H9 (cell line): Measurements from ENCODE around the gene TMEM127. TPM values are rescaled to one million over a fixed set of nuclear protein-coding genes. Genes with fewer than 3 reads are reported as not detected.

Experiments
- DNase-seq: peaks from one replicate; pipeline ENCODE4 v3.0.0-alpha.2; 2017
- H2AFZ ChIP-seq: one replicate; pipeline ENCODE4 v1.6.1; 2013; ENCODE audit warnings: mild to moderate bottlenecking, low read length, control low read depth, moderate library complexity
- H2AK5ac ChIP-seq: 2 replicates; pipeline ENCODE4 v1.6.1; 2013; ENCODE audit warnings: low read length, control low read depth, mixed read lengths; ENCODE audit not compliant: insufficient read length
- H2BK120ac ChIP-seq: one replicate; pipeline ENCODE4 v1.6.1; 2013; ENCODE audit warnings: low read depth, mild to moderate bottlenecking, low read length, control low read depth, inconsistent platforms; ENCODE audit not compliant: poor library complexity, severe bottlenecking
- H2BK12ac ChIP-seq: 2 replicates; pipeline ENCODE4 v1.6.1; 2013; ENCODE audit warnings: low read length, control low read depth, mixed read lengths, low read depth; ENCODE audit not compliant: insufficient read length
- H2BK15ac ChIP-seq: 2 replicates; pipeline ENCODE4 v1.6.1; 2013; ENCODE audit warnings: low read depth, low read length, control low read depth
- H2BK20ac ChIP-seq: one replicate; pipeline ENCODE4 v1.6.1; 2013; ENCODE audit warnings: low read depth, mild to moderate bottlenecking, low read length, control low read depth, inconsistent platforms; ENCODE audit not compliant: poor library complexity, severe bottlenecking
- H2BK5ac ChIP-seq: 2 replicates; pipeline ENCODE4 v1.6.1; 2013; ENCODE audit warnings: low read length, control low read depth, mixed read lengths; ENCODE audit not compliant: insufficient read length
- H3K14ac ChIP-seq: 2 replicates; pipeline ENCODE4 v1.6.1; 2013; ENCODE audit warnings: low read length, control low read depth; ENCODE audit not compliant: insufficient read depth
- H3K18ac ChIP-seq: 2 replicates; pipeline ENCODE4 v1.6.1; 2013; ENCODE audit warnings: low read depth, mild to moderate bottlenecking, mixed read lengths, low read length, control low read depth; ENCODE audit not compliant: insufficient read length
- H3K23ac ChIP-seq: 2 replicates; pipeline ENCODE4 v1.6.1; 2013; ENCODE audit warnings: low read length, control low read depth, mixed read lengths, low read depth; ENCODE audit not compliant: insufficient read length
- H3K23me2 ChIP-seq: 2 replicates; pipeline ENCODE4 v1.6.1; 2013; ENCODE audit warnings: low read depth, mild to moderate bottlenecking, mixed read lengths, low read length, control low read depth; ENCODE audit not compliant: insufficient read length, poor library complexity, severe bottlenecking
- H3K27ac ChIP-seq: 2 replicates; pipeline ENCODE4 v1.5.1; 2013; ENCODE audit warnings: low read length, control low read depth, mixed read lengths, low read depth; ENCODE audit not compliant: insufficient read length
- H3K27me3 ChIP-seq: 2 replicates; pipeline ENCODE4 v1.6.1; 2013; ENCODE audit warnings: low read length, control low read depth, inconsistent platforms; ENCODE audit not compliant: insufficient read depth
- H3K4ac ChIP-seq: 2 replicates; pipeline ENCODE4 v1.6.1; 2013; ENCODE audit warnings: low read depth, mild to moderate bottlenecking, control low read depth, inconsistent platforms, low read length, moderate library complexity
- H3K4me1 ChIP-seq: 2 replicates; pipeline ENCODE4 v1.6.1; 2013; ENCODE audit warnings: low read length, control low read depth, inconsistent platforms; ENCODE audit not compliant: insufficient read depth
- H3K4me2 ChIP-seq: 2 replicates; pipeline ENCODE4 v1.6.1; 2013; ENCODE audit warnings: low read length, control low read depth, mixed read lengths; ENCODE audit not compliant: insufficient read length, insufficient read depth
- H3K56ac ChIP-seq: 2 replicates; pipeline ENCODE4 v1.6.1; 2013; ENCODE audit warnings: low read depth, mild to moderate bottlenecking, mixed read lengths, low read length, control low read depth; ENCODE audit not compliant: insufficient read length
- H3K79me1 ChIP-seq: 2 replicates; pipeline ENCODE4 v1.6.1; 2013; ENCODE audit warnings: low read depth, mild to moderate bottlenecking, moderate library complexity, low read length, control low read depth, inconsistent platforms; ENCODE audit not compliant: insufficient read depth, poor library complexity, severe bottlenecking
- H3K79me2 ChIP-seq: 2 replicates; pipeline ENCODE4 v1.6.1; 2013; ENCODE audit warnings: low read length, control low read depth, inconsistent platforms; ENCODE audit not compliant: insufficient read depth
- H3K9ac ChIP-seq: 2 replicates; pipeline ENCODE4 v1.6.1; 2013; ENCODE audit warnings: low read length, control low read depth, mixed read lengths; ENCODE audit not compliant: insufficient read length; ENCODE audit errors: extremely low read depth
- H3K9me3 ChIP-seq: one replicate; pipeline ENCODE4 v1.6.1; 2013; ENCODE audit warnings: low read depth, low read length, inconsistent platforms; ENCODE audit not compliant: control insufficient read depth
- H3T11ph ChIP-seq: one replicate; pipeline ENCODE4 v1.6.1; 2013; ENCODE audit warnings: mild to moderate bottlenecking, low read length, control low read depth, inconsistent platforms
- H4K20me1 ChIP-seq: one replicate; pipeline ENCODE4 v1.6.1; 2013; ENCODE audit not compliant: control insufficient read depth, insufficient read length, insufficient read depth
- H4K5ac ChIP-seq: 2 replicates; pipeline ENCODE4 v1.6.1; 2013; ENCODE audit warnings: low read depth, mild to moderate bottlenecking, mixed read lengths, low read length, control low read depth; ENCODE audit not compliant: insufficient read length
- H4K8ac ChIP-seq: replicated peaks from 2 replicates; pipeline ENCODE4 v1.6.1; 2013; ENCODE audit warnings: low read length, control low read depth, mixed read lengths, low read depth; ENCODE audit not compliant: insufficient read length
- H4K91ac ChIP-seq: 2 replicates; pipeline ENCODE4 v1.6.1; 2013; ENCODE audit warnings: low read depth, mild to moderate bottlenecking, moderate library complexity, mixed read lengths, low read length, control low read depth; ENCODE audit not compliant: insufficient read length
- H3K27ac Mint-ChIP-seq, 3 experiments: 2 replicates in 2 of 3; 3 replicates in 1 of 3; pipeline ENCODE4 v1.8.0; 2020 to 2021; ENCODE audit warnings: mixed read lengths in 3 of 3, mild to moderate bottlenecking in 1 of 3, moderate library complexity in 1 of 3
- H3K27me3 Mint-ChIP-seq: 2 replicates; pipeline ENCODE4 v1.8.0; 2021; ENCODE audit warnings: low read depth, mild to moderate bottlenecking, moderate library complexity, mixed read lengths
- H3K36me3 Mint-ChIP-seq, 3 experiments: 2 replicates in 2 of 3; 3 replicates in 1 of 3; pipeline ENCODE4 v1.8.0; 2020 to 2021; ENCODE audit warnings: low read depth in 3 of 3, mixed read lengths in 3 of 3; ENCODE audit not compliant: insufficient read depth in 1 of 3
- H3K4me1 Mint-ChIP-seq, 2 experiments: 2 replicates each; pipeline ENCODE4 v1.8.0; 2020; ENCODE audit warnings: mixed read lengths in 2 of 2
- H3K4me3 Mint-ChIP-seq, 2 experiments: 2 replicates in 1 of 2; 3 replicates in 1 of 2; pipeline ENCODE4 v1.8.0; 2020 to 2021; ENCODE audit warnings: mild to moderate bottlenecking in 2 of 2, mixed read lengths in 2 of 2, moderate library complexity in 1 of 2
- H3K9me3 Mint-ChIP-seq, 2 experiments: 2 replicates in 1 of 2; 3 replicates in 1 of 2; pipeline ENCODE4 v1.8.0; 2020; ENCODE audit warnings: mild to moderate bottlenecking in 2 of 2, mixed read lengths in 2 of 2, moderate library complexity in 1 of 2
- CTCF ChIP-seq: fragments of 200-600 bp; sonication (generic); conservative IDR thresholded peaks from 3 replicates; pipeline ENCODE4 v1.8.0; 2021; ENCODE audit warnings: antibody characterized with exemption, mild to moderate bottlenecking
- WGBS: extraction: QIAGEN DNeasy Blood & Tissue Kit; methylation state at CpG from one replicate; pipeline ENCODE4 v1.1.7; 2013; ENCODE audit warnings: missing lambda C conversion rate, low lambda C conversion rate, mixed read lengths; ENCODE audit not compliant: insufficient read length; ENCODE audit errors: extremely low coverage; 5-methylcytosine and 5-hydroxymethylcytosine counted together
- total RNA-seq: library from RNA; stranded (reverse); gene quantifications from 2 replicates; pipeline ENCODE4 v1.2.1, GENCODE V29; 2021

TMEM127 gene
- total RNA-seq, 1 experiment from 2014 or later, result 30.1 TPM

GRCh38 chr2:96241900-96242611 is 23.7 kb downstream of the TMEM127 start:
- no peak overlapping the region for H4K91ac ChIP-seq
- no peak overlapping the region for H2AK5ac ChIP-seq
- H3T11ph ChIP-seq, result no peak overlapping the region
- Mint-ChIP-seq H3K4me3 (no peak overlapping the region), H3K27ac (peak overlapping the region in 1 of 3 experiments; percentile 39; a peak in 2 of 7 replicates), H3K27me3 (no peaks in the 10 kb centered on the region), H3K36me3 (no peaks in the 10 kb centered on the region), H3K4me1 (peaks cover 9% of the 10 kb centered on the region in 2 experiments), H3K9me3 (no peaks in the 10 kb centered on the region)
- no peaks in the 10 kb centered on the region for H3K79me1 ChIP-seq
- H3K18ac ChIP-seq, result no peak overlapping the region
- no peak overlapping the region for H4K8ac ChIP-seq
- no peak overlapping the region for H3K4ac ChIP-seq
- no peaks in the 10 kb centered on the region for H4K20me1 ChIP-seq
- no peak overlapping the region for H3K23ac ChIP-seq
- no peak overlapping the region for H2BK12ac ChIP-seq
- H3K4me1 ChIP-seq, result no peaks in the 10 kb centered on the region
- no peak overlapping the region for H3K56ac ChIP-seq
- no peak for TF ChIP-seq CTCF
- H3K9me3 ChIP-seq, result no peaks in the 10 kb centered on the region
- H3K27me3 ChIP-seq, result no peaks in the 10 kb centered on the region
- no peaks in the 10 kb centered on the region for H3K23me2 ChIP-seq
- H3K27ac ChIP-seq, result no peak overlapping the region
- no peaks in the 10 kb centered on the region for H3K79me2 ChIP-seq
- H2BK120ac ChIP-seq, result no peak overlapping the region
- H3K9ac ChIP-seq, result no peak overlapping the region
- no peak overlapping the region for H3K4me2 ChIP-seq
- no peak overlapping the region for H3K14ac ChIP-seq
- no peak overlapping the region for H2AFZ ChIP-seq
- no CpG with 5 or more reads among the region's 5 CpGs for WGBS
- no peak overlapping the region for H4K5ac ChIP-seq
- DNase-seq, result no peak
- no peak overlapping the region for H2BK20ac ChIP-seq
- H2BK5ac ChIP-seq, result no peak overlapping the region
- no peak overlapping the region for H2BK15ac ChIP-seq
